Duodenal mucosa (tissue), 2 donors: ENCODE data around the gene EIF1AD.
"Not testable (repeated sequence)": the region's sequence is repeated elsewhere in the genome, so short reads cannot be mapped to it uniquely, and the experiment has no call there.

Source experiments
- H3K27ac ChIP-seq: one replicate; pipeline ENCODE4 v1.7.0; 2013; ENCODE audit warnings: low read depth, low read length
- H3K27me3 ChIP-seq, 2 donors: one replicate each; pipeline ENCODE4 v1.7.0; 2013; ENCODE audit warnings: low read length in 2 of 2, control low read depth in 1 of 2; ENCODE audit not compliant: insufficient read depth in 2 of 2, control insufficient read depth in 1 of 2
- H3K36me3 ChIP-seq, 2 donors: one replicate each; pipeline ENCODE4 v1.7.0; 2013; ENCODE audit warnings: low read length in 2 of 2, control low read depth in 1 of 2; ENCODE audit not compliant: insufficient read depth in 2 of 2, control insufficient read depth in 1 of 2
- H3K4me1 ChIP-seq, 2 donors: one replicate each; pipeline ENCODE4 v1.7.0; 2013; ENCODE audit warnings: low read length in 2 of 2, control low read depth in 1 of 2; ENCODE audit not compliant: insufficient read depth in 2 of 2, control insufficient read depth in 1 of 2
- H3K4me3 ChIP-seq, 2 donors: one replicate each; pipeline ENCODE4 v1.7.0; 2013; ENCODE audit warnings: low read length in 2 of 2, low read depth in 1 of 2
- H3K9ac ChIP-seq, 2 donors: one replicate each; pipeline ENCODE4 v1.7.0; 2013; ENCODE audit warnings: low read length in 2 of 2, low read depth in 1 of 2
- H3K9me3 ChIP-seq, 2 donors: one replicate each; pipeline ENCODE4 v1.7.0; 2013; ENCODE audit warnings: low read length in 2 of 2, control low read depth in 1 of 2; ENCODE audit not compliant: control insufficient read depth in 1 of 2

EIF1AD gene

DNA sequence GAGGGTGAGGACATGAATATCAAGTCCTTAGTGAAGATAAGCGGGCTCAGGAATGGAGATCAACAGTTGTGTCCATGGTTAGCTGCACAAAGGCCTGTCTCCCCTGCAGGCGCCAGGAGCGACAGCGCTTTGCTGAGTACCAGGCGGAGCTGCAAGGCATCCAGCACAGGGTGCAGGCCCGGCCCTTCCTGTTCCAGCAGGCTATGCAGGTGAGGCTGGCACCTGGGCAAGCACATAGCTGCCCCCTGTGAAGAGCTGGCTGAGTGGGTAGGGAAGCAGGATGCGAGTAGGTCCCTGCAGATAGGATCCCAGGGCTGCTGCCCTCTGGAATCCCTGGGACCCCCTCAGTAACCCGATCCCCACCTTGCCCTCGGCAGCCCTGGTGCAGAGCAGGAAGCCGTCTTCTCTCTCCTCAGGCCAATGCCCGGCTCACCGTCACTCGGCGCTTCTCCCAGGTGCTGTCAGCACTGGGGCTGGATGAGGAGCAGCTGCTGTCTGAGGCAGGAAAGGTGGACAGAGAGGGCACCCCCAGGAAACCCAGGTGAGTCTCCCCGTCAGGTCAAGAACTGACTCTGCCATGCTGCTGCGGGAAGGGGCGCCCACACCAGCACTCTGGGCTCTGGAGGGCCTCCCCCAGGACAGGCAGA, 43.1 kb downstream of the EIF1AD start:
- H3K9me3 ChIP-seq = no peaks in the 10 kb centered on the region
- H3K9ac ChIP-seq = no peak overlapping the region
- no peak overlapping the region for H3K4me3 ChIP-seq
- no peaks in the 10 kb centered on the region for H3K27me3 ChIP-seq
- H3K4me1 ChIP-seq = peaks cover 20 to 23% of the 10 kb centered on the region in 2 donors
- peaks cover under 1 to 3% of the 10 kb centered on the region in 2 donors for H3K36me3 ChIP-seq
- H3K27ac ChIP-seq = no peak overlapping the region

DNA sequence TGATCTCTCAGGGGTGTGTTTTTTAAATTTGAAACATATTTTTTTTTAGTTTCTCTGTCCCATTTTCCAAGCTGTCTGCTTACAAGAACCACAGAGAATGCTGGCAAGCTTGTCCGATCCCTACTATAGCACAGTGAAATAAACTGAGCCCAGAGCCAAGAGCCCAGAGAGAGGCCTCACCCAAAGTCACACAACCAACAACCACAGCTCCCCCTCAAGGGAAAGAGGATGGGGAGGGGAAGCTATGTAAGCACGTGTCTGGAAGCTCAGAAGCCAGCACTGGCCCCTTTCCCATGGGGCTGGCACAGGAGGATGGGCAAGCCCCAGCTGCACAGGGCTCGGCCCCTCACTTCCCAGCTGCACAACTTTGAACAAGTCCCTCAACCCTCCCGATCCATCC, 43.7 kb downstream of the EIF1AD start:
- Histone ChIP-seq H3K9me3 (no peaks in the 10 kb centered on the region), H3K27me3 (no peaks in the 10 kb centered on the region), H3K36me3 (no peaks in the 10 kb centered on the region), H3K27ac (no peak overlapping the region), H3K4me3 (no peak overlapping the region), H3K4me1 (peaks cover 17 to 20% of the 10 kb centered on the region in 2 donors), H3K9ac (no peak overlapping the region)

DNA sequence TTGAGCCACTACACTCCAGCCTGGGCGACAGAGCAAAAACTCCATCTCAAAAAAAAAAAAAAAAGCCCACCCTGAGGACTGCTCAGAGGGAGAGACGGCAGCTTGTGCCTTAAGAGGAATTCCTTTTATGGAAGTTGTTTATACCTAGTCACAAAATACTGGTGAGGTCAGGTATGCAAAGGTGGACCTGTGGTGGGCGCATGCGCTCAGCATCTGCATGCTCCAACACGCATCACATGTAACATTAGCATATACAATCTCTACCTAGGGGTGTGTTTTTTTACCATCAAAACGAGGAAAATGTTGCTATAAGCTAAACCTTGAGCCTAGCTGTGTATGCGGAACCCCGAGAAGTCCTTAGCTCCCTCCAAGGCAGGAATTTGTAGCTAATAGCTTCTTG, 47.2 kb downstream of the EIF1AD start:
- H3K36me3 ChIP-seq = no peaks in the 10 kb centered on the region
- H3K4me1 ChIP-seq = peaks cover 4 to 8% of the 10 kb centered on the region in 2 donors
- no peak overlapping the region for H3K4me3 ChIP-seq
- no peaks in the 10 kb centered on the region for H3K27me3 ChIP-seq
- H3K9me3 ChIP-seq = no peaks in the 10 kb centered on the region
- no peak overlapping the region for H3K27ac ChIP-seq
- no peak overlapping the region for H3K9ac ChIP-seq

DNA sequence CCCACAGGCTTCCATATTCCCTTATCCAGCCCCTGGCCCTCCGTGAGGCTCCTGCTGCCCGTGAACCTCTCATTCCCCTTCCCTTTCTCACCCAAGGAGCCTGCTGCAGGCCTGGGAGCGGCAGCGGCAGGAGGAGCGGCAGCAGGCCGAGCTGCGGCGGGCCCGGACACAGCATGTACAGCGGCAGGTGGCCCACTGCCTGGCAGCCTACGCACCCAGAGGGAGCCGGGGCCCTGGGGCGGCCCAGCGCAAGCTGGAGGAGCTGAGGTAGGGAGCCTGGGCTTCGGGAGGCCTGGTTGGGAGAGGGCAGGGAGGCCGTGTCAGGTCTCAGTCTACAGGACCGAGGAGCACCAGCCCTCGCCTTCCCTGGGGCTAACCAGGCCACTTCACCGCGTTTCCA, 48.5 kb downstream of the EIF1AD start:
- Histone ChIP-seq H3K36me3 (no peaks in the 10 kb centered on the region), H3K4me1 (peaks cover 4 to 8% of the 10 kb centered on the region in 2 donors), H3K9me3 (no peaks in the 10 kb centered on the region), H3K9ac (no peak overlapping the region), H3K27me3 (no peaks in the 10 kb centered on the region), H3K27ac (no peak overlapping the region), H3K4me3 (no peak overlapping the region)

- no peaks in the 10 kb centered on the region for H3K36me3 ChIP-seq
- no peak overlapping the region for H3K27ac ChIP-seq
- H3K4me1 ChIP-seq = peaks cover 4% of the 10 kb centered on the region in 2 donors
- no peak overlapping the region for H3K4me3 ChIP-seq
- no peak overlapping the region for H3K9ac ChIP-seq
- no peaks in the 10 kb centered on the region for H3K9me3 ChIP-seq
- H3K27me3 ChIP-seq = no peaks in the 10 kb centered on the region
Observed at GRCh38 chr11:65952052-65952521, 49.9 kb downstream of the EIF1AD start.

DNA sequence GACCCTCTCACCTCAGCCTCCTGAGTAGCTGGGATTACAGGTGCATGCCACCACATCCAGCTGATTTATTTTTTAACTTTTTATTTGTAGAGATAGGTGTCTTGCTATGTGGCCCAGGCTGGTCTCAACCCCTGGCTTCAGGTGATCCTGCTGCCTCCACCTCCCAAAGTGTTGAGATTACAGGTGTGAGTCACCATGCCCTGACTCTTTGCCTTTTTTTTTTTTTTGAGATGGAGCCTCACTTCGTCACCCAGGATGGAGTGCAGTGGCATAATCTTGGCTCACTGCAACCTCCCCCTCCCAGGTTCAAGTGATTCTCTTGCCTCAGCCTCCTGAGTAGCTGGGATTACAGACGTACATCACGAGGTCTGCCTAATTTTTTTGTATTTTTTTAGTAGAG, 50.3 kb downstream of the EIF1AD start:
- H3K27ac ChIP-seq, H3K36me3 ChIP-seq, H3K9me3 ChIP-seq, H3K27me3 ChIP-seq, H3K9ac ChIP-seq, H3K4me3 ChIP-seq, H3K4me1 ChIP-seq: not testable (repeated sequence)

- H3K4me3 ChIP-seq, H3K36me3 ChIP-seq, H3K9me3 ChIP-seq, H3K27me3 ChIP-seq, H3K9ac ChIP-seq, H3K27ac ChIP-seq, H3K4me1 ChIP-seq: not testable (repeated sequence)
Observed at GRCh38 chr11:65950711-65951110, 51.2 kb downstream of the EIF1AD start.

- no peak overlapping the region for H3K27ac ChIP-seq
- no peaks in the 10 kb centered on the region for H3K27me3 ChIP-seq
- no peaks in the 10 kb centered on the region for H3K36me3 ChIP-seq
- no peak overlapping the region for H3K9ac ChIP-seq
- no peaks in the 10 kb centered on the region for H3K4me1 ChIP-seq
- H3K4me3 ChIP-seq = no peak overlapping the region
- H3K9me3 ChIP-seq = no peaks in the 10 kb centered on the region
Observed at GRCh38 chr11:65947603-65948125, 54.3 kb downstream of the EIF1AD start.

DNA sequence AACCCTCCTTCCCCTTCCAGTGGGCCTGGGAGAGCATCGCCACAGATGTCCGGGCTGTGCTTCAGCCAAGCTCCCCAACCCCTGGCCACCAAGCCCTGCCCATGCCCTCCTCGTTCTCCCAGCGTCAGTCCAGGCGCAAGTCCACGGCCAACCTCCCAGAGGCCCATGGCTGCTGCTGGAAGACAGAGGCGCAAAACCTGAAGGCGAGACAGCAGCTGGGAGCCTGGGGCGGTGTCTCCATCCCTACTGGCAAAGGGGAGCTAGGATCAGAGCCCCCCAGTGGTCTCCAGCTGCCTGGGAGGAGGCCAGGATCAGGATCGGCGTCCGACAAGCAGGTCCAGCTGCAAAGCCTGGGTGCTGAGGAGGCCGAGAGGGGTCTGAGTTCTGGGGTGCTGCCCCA, 54.8 kb downstream of the EIF1AD start:
- no peaks in the 10 kb centered on the region for H3K27me3 ChIP-seq
- no peak overlapping the region for H3K4me3 ChIP-seq
- no peak overlapping the region for H3K9ac ChIP-seq

DNA sequence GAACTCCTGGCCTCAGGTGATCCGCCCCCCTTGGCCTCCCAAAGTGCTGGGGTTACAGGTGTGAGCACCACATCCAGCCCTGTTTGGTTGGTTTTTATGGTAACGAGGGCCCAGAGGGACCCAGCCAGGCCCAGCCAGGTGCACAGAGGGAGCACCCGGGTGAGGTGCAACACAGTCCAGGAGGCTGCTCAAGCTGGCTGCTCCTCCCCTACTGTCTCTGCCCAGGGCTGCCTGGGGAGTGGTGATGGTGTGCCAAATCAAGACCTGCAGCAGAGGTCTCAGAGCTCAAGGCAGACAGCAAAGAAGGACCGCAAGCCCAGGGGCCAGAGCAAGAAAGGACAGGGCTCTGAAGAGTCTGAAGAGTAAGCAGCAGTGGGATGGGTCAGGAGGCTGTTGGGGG, 55.3 kb downstream of the EIF1AD start:
- H3K9me3 ChIP-seq = no peaks in the 10 kb centered on the region
- no peaks in the 10 kb centered on the region for H3K36me3 ChIP-seq
- no peak overlapping the region for H3K4me3 ChIP-seq
- H3K9ac ChIP-seq = no peak overlapping the region
- no peaks in the 10 kb centered on the region for H3K27me3 ChIP-seq
- H3K4me1 ChIP-seq = no peaks in the 10 kb centered on the region
- H3K27ac ChIP-seq = no peak overlapping the region

More for the DNA sequence above, 54.8 kb downstream of the EIF1AD start:
- Histone ChIP-seq H3K36me3 (no peaks in the 10 kb centered on the region), H3K9me3 (no peaks in the 10 kb centered on the region), H3K27ac (no peak overlapping the region), H3K4me1 (no peaks in the 10 kb centered on the region)
